Peyer's patch (tissue), 4 donors: ENCODE measurements around the gene RIMS4. TPM values are rescaled to one million over a fixed set of nuclear protein-coding genes. Genes with fewer than 3 reads are reported as not detected.
A peak's percentile ranks its signal among the peaks of the same experiment; 100 is the strongest.

Experiments used
- DNase-seq, 3 donors: peaks; one replicate each; pipeline ENCODE4 v3.0.0-alpha.2; 2017 to 2019
- H3K27ac ChIP-seq, 4 donors: fragments of 200-600 bp; sonication (generic); one replicate each; pipeline ENCODE4 v1.5.1; 2016 to 2019
- H3K27me3 ChIP-seq, 2 donors: fragments of 200-600 bp; sonication (generic); one replicate each; pipeline ENCODE4 v1.5.1; 2019
- H3K36me3 ChIP-seq, 3 donors: fragments of 200-600 bp; sonication (generic); one replicate each; pipeline ENCODE4 v1.5.1; 2016 to 2019
- H3K4me1 ChIP-seq, 4 donors: fragments of 200-600 bp; sonication (generic); one replicate each; pipeline ENCODE4 v1.5.1; 2016 to 2019
- H3K4me3 ChIP-seq, 4 donors: fragments of 200-600 bp; sonication (generic); 1 replicate in 3 of 4; 2 replicates in 1 of 4; pipeline ENCODE4 v1.5.1; 2016 to 2019; ENCODE audit warnings: mild to moderate bottlenecking in 1 of 4
- H3K9me3 ChIP-seq, 4 donors: fragments of 200-600 bp; sonication (generic); one replicate each; pipeline ENCODE4 v1.5.1; 2016 to 2019; ENCODE audit warnings: mild to moderate bottlenecking in 1 of 4
- POLR2A ChIP-seq, 2 donors: fragments of 450-650 bp; IDR thresholded peaks; one replicate each; pipeline ENCODE4 v1.5.1; 2017; ENCODE audit warnings: antibody characterized with exemption in 2 of 2, mild to moderate bottlenecking in 2 of 2, moderate library complexity in 2 of 2
- total RNA-seq, 4 donors: library from RNA; depleted of rRNA; stranded (reverse); fragments of >200 nt; gene quantifications; one replicate each; pipeline ENCODE4 v1.1.0, GENCODE V29; 2016
- TF ChIP-seq, protein P1 (sequence below), 6 experiments: fragments of 450-650 bp in 4 of 6; fragments of 200-600 bp in 2 of 6; sonication (generic) in 1 of 6; IDR thresholded peaks; one replicate each; pipeline ENCODE4 v1.5.1; 2017 to 2019; ENCODE audit warnings: antibody characterized with exemption in 6 of 6, mild to moderate bottlenecking in 3 of 6, moderate library complexity in 1 of 6

RIMS4 gene
- total RNA-seq, 4 donors from 2014 or later, result 0.13 to 0.18 TPM; not detected in 2

DNA sequence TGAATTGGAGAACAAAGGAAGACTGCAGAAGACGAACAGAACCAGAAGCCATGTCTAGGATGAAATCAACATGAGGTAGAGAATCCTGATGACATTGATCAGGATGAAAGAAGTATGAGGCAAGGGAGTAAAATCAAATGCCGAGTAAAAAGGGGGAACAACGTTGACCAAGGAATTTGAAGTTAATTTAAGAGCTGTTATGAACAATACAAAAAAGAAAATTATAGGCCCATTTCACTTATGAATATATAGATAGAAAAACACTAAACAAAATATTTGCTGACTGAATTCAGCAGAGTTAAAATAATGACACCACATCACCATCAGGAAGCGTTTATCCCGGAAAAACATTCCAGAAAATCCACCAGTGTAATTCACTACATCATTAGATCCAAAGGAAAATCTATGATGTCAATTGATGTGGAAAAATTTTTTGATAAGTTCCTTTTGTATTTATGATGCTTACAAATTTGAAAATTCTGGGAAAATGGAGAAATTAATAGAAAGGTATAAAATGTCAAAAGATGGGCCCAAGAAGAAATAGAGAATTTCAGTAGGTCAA is 103.2 kb downstream of the RIMS4 start:
- no peaks in the 10 kb centered on the region for H3K27me3 ChIP-seq
- H3K27ac ChIP-seq, result no peak overlapping the region
- no peaks in the 10 kb centered on the region for H3K9me3 ChIP-seq
- peaks cover 0 to 13% (median 5%) of the 10 kb centered on the region in 4 donors for H3K4me1 ChIP-seq
- no peak overlapping the region for H3K4me3 ChIP-seq
- no peaks in the 10 kb centered on the region for H3K36me3 ChIP-seq
- DNase-seq, result no peak
- TF ChIP-seq, protein P1, sequence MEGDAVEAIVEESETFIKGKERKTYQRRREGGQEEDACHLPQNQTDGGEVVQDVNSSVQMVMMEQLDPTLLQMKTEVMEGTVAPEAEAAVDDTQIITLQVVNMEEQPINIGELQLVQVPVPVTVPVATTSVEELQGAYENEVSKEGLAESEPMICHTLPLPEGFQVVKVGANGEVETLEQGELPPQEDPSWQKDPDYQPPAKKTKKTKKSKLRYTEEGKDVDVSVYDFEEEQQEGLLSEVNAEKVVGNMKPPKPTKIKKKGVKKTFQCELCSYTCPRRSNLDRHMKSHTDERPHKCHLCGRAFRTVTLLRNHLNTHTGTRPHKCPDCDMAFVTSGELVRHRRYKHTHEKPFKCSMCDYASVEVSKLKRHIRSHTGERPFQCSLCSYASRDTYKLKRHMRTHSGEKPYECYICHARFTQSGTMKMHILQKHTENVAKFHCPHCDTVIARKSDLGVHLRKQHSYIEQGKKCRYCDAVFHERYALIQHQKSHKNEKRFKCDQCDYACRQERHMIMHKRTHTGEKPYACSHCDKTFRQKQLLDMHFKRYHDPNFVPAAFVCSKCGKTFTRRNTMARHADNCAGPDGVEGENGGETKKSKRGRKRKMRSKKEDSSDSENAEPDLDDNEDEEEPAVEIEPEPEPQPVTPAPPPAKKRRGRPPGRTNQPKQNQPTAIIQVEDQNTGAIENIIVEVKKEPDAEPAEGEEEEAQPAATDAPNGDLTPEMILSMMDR (IDR thresholded peaks at IDR 0.05), result no peak
- no peak for TF ChIP-seq POLR2A (IDR thresholded peaks at IDR 0.05)

DNA sequence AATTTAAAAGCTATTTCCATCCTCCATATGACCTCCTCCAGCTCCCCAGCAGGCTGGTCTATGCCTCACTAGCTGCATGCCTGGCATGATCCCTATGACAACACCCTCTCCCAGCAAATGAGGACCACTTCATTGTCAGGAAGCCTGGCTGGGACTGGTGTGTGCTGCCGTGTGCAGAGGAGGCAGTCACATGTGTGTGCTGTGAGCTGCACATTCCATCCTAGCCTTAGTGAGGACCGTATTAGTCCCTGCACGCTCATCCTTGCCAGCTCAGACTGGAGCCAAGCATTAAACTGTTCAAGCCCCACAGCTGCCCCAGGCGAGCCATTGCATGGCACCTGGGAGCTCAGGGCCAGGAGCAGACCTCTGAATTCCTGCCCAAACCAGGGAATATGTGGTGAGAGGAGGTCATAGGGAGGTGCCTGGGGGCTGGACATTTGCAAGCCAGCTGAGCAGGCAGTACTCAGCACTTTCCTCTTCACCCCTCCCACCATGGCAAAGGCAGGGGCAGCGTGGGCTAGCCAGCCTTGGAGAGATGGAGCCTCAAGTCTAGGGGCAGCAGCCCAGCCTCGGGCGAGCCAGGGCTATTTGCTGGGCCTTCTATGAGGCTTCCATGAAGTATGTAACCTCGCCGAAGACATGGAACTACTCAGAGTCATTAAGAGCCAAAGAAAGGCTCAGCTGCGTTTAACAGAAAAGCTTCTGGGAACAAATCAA is 103.9 kb downstream of the RIMS4 start:
- no peak for DNase-seq

DNA sequence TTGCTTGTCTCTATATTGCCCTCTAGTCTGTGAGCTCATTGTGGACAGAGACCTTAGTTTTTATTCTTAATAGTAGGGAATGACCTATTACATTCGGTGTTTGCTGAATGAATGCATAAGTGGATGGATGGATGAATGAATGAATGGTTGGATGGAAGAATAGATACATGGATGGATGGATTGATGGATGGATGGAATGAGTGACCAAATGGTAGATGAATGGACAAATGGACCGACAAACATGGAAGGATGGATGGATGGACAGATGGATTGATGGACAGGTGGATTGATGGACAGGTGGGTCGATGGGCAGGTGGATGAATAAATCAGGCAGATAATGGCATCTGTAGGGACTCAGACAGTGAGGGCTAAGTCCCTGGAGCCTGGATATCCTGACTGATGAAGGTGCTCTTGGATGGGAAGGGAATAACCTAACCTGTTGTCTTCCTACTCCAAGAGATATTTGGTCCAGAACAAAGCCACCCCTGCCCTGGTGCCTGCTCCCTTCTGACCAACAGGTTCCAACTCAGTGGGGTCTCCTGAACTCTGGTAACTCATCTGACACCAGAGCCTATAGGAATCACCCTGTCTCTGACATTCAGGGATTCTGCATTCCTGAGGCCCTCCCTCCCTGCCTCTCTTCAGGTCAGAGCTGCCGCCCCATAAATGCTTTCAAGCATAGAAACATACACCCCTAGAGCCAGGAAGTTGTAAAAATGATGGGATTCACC is 104.8 kb downstream of the RIMS4 start:
- Histone ChIP-seq H3K4me1 (peaks cover 0 to 16% (median 5%) of the 10 kb centered on the region in 4 donors), H3K4me3 (no peak overlapping the region)
- TF ChIP-seq POLR2A (IDR thresholded peaks at IDR 0.05), result no peak
- TF ChIP-seq, protein P1 (IDR thresholded peaks at IDR 0.05), result no peak

More for the DNA sequence above, 103.9 kb downstream of the RIMS4 start:
- Histone ChIP-seq H3K9me3 (no peaks in the 10 kb centered on the region), H3K27ac (no peak overlapping the region), H3K4me1 (peaks cover 0 to 16% (median 5%) of the 10 kb centered on the region in 4 donors), H3K27me3 (no peaks in the 10 kb centered on the region), H3K36me3 (no peaks in the 10 kb centered on the region), H3K4me3 (no peak overlapping the region)
- TF ChIP-seq, protein P1 (IDR thresholded peaks at IDR 0.05), result no peak
- no peak for TF ChIP-seq POLR2A (IDR thresholded peaks at IDR 0.05)

DNA sequence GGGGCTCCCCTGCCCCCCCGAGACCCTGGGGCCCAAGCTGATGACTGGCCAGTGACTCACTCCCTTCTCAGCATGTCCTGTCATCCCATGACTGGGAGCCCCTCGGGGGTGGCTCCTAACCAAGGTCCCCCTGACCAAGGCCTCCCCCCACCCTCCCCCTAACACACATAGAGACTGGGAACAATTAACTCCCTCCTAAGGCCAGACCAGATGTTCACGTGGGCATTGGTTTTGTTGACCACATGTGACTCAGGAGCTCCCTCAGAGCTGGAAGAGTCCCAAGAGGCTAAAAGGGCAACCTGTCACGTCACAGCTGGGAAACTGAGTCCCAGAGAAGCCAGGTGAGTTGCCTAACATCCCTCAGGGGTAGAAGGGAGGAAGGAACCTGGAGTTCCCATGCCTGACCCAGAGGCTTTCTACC is 105.8 kb downstream of the RIMS4 start:
- TF ChIP-seq POLR2A (IDR thresholded peaks at IDR 0.05), result no peak
- TF ChIP-seq, protein P1 (IDR thresholded peaks at IDR 0.05), result no peak
- Histone ChIP-seq H3K9me3 (no peaks in the 10 kb centered on the region), H3K27ac (no peak overlapping the region)

More for the DNA sequence above, 104.8 kb downstream of the RIMS4 start:
- peak in 1 of 3 donors; percentile 7 for DNase-seq
- no peaks in the 10 kb centered on the region for H3K36me3 ChIP-seq
- no peak overlapping the region for H3K27ac ChIP-seq
- H3K27me3 ChIP-seq, result no peaks in the 10 kb centered on the region
- no peaks in the 10 kb centered on the region for H3K9me3 ChIP-seq

DNA sequence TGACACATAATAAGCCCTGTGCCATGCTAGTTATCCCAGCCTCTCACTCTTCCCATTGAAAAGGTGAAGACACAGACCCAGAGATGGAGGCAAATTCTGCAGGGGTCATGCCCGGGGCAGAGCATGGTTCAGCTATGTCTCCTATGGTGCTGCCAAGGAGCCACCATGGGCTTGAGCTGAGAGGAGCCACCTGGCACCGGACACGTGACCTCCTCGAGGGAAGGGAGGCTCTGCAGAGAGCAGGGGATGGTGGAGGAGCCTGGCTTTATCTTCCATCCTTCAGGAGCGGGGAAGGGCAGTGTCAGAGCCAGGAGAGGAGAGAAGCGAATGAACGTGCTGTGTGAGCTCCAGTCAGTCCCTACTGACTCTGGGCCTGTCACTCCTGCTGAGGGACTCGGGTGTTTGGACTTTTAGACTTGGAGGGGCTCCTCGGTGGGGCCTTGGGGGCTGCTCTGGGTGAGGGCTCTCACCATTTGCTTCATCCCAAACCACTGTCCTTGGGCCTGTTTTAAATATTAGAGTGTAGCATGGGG is 106.3 kb downstream of the RIMS4 start:
- DNase-seq, result no peak
- H3K4me1 ChIP-seq, result peaks cover 0 to 16% (median 5%) of the 10 kb centered on the region in 4 donors
- no peak overlapping the region for H3K4me3 ChIP-seq
- H3K9me3 ChIP-seq, result no peaks in the 10 kb centered on the region
- no peak overlapping the region for H3K27ac ChIP-seq
- no peaks in the 10 kb centered on the region for H3K27me3 ChIP-seq
- TF ChIP-seq, protein P1 (IDR thresholded peaks at IDR 0.05), result no peak
- no peak for TF ChIP-seq POLR2A (IDR thresholded peaks at IDR 0.05)
- no peaks in the 10 kb centered on the region for H3K36me3 ChIP-seq

More for the DNA sequence above, 105.8 kb downstream of the RIMS4 start:
- peaks cover 0 to 16% (median 5%) of the 10 kb centered on the region in 4 donors for H3K4me1 ChIP-seq
- H3K27me3 ChIP-seq, result no peaks in the 10 kb centered on the region
- no peaks in the 10 kb centered on the region for H3K36me3 ChIP-seq
- no peak overlapping the region for H3K4me3 ChIP-seq
- no peak for DNase-seq
